Stomach (tissue), 9 donors: ENCODE data around the gene PPP1R12B. TPM values are rescaled to one million over a fixed set of nuclear protein-coding genes. Genes with fewer than 3 reads are reported as not detected.
A peak's percentile ranks its signal among the peaks of the same experiment; 100 is the strongest.
"Not testable (repeated sequence)": the region's sequence is repeated elsewhere in the genome, so short reads cannot be mapped to it uniquely, and the experiment has no call there.

ENCODE experiments used
- DNase-seq, 2 donors: peaks; one replicate each; pipeline versions ENCODE4 v3.0.0 to v3.0.0-alpha.2; 2013 to 2019
- H3K27ac ChIP-seq, 5 donors: fragments of 200-600 bp in 4 of 5; sonication (generic) in 4 of 5; one replicate each; pipeline ENCODE4 v1.5.1; 2013 to 2019; ENCODE audit warnings: mild to moderate bottlenecking in 1 of 5, moderate library complexity in 1 of 5
- H3K27me3 ChIP-seq, 3 donors: fragments of 200-600 bp; sonication (generic); one replicate each; pipeline ENCODE4 v1.5.1; 2017 to 2019; ENCODE audit warnings: mixed run types in 1 of 3
- H3K36me3 ChIP-seq, 4 donors: fragments of 200-600 bp; sonication (generic); 1 replicate in 3 of 4; 2 replicates in 1 of 4; pipeline ENCODE4 v1.5.1; 2016 to 2019
- H3K4me1 ChIP-seq, 4 donors: fragments of 200-600 bp; sonication (generic); one replicate each; pipeline ENCODE4 v1.5.1; 2016 to 2019
- H3K4me3 ChIP-seq, 4 donors: fragments of 200-600 bp; sonication (generic) in 3 of 4; one replicate each; pipeline ENCODE4 v1.5.1; 2016 to 2019; ENCODE audit warnings: mild to moderate bottlenecking in 1 of 4
- H3K9me3 ChIP-seq, 4 donors: fragments of 200-600 bp; sonication (generic); one replicate each; pipeline ENCODE4 v1.5.1; 2016 to 2019
- EP300 ChIP-seq: sonication (generic); formaldehyde crosslinking; IDR thresholded peaks from one replicate; pipeline ENCODE4 v1.6.1; 2017; ENCODE audit warnings: antibody characterized with exemption
- POLR2A ChIP-seq, 4 donors: fragments of 450-650 bp; IDR thresholded peaks; one replicate each; pipeline ENCODE4 v1.6.1; 2016; ENCODE audit warnings: antibody characterized with exemption in 4 of 4, control low read depth in 2 of 4, mild to moderate bottlenecking in 1 of 4, moderate library complexity in 1 of 4
- POLR2AphosphoS5 ChIP-seq, 3 donors: sonication (generic); formaldehyde crosslinking; IDR thresholded peaks; one replicate each; pipeline ENCODE4 v1.6.1; 2016; ENCODE audit warnings: antibody characterized with exemption in 3 of 3
- WGBS, 5 donors: extraction: QIAGEN DNeasy Blood & Tissue Kit in 3 of 5; methylation state at CpG; one replicate each; pipeline versions ENCODE4 v1.1.5 to v1.1.7; 2013 to 2018; 5-methylcytosine and 5-hydroxymethylcytosine counted together
- intact Hi-C: fragments of 100-400 bp; cut with DNase I; formaldehyde crosslinking; loops from one replicate; pipeline ENCODE4 v1.15.1; 2023; ENCODE audit warnings: low total_unique reads
- polyA plus RNA-seq, 3 donors: library from polyadenylated mRNA; stranded (reverse); fragments of 200-250 nt; gene quantifications; one replicate each; pipeline ENCODE4 v1.2.3, GENCODE V29; 2013
- total RNA-seq, 5 donors: library from RNA; depleted of rRNA; stranded (reverse); fragments of >200 nt; gene quantifications; one replicate each; pipeline versions ENCODE4 v1.1.0 to v1.2.3, GENCODE V29; 2014 to 2016
- TF ChIP-seq, protein P1 (sequence below), 7 experiments: fragments of 450-650 bp in 4 of 7; fragments of 200-600 bp in 3 of 7; sonication (generic) in 3 of 7; IDR thresholded peaks; one replicate each; pipeline ENCODE4 v1.5.1; 2016 to 2019; ENCODE audit warnings: antibody characterized with exemption in 7 of 7, control low read depth in 2 of 7, mild to moderate bottlenecking in 1 of 7
- donor health status: healthy with polysubstance abuse.
- donor health status: Bipolar disorder and iron deficiency.
- donor health status: healthy.

Gene PPP1R12B
- total and polyA plus RNA-seq, 8 donors: 9.7 to 352 (median 96.0) TPM

DNA sequence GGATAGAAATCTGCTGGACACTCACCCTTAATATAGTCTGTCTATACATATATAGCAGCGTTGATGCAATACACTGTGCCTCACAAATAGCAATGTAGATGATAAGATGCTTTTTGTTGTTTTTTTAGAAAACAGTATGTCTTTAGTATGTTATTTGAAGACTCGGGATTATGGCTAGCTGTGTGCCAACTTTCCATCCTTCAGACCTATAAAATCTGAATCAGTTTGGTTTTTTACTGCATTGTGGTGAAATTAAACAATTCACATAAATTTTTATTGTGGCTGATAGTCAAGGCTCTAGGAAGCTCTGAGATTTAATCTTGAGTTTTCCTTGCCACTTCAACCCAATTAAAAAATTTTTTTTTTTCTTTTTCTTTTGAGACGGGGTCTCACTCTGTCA is 170.4 kb downstream of the PPP1R12B start:
- peaks cover 6 to 39% (median 23%) of the 10 kb centered on the region in 4 donors for H3K4me1 ChIP-seq
- 86 to 95% (median 90%) methylated on average over 3 of the region's 3 CpGs for WGBS, 5 donors
- H3K27me3 ChIP-seq, intact Hi-C loops, H3K4me3 ChIP-seq, H3K9me3 ChIP-seq, DNase-seq, H3K36me3 ChIP-seq: not testable (repeated sequence)
- H3K27ac ChIP-seq: peak overlapping the region in 4 of 5 donors; percentile 10 to 64 (median 64)

DNA sequence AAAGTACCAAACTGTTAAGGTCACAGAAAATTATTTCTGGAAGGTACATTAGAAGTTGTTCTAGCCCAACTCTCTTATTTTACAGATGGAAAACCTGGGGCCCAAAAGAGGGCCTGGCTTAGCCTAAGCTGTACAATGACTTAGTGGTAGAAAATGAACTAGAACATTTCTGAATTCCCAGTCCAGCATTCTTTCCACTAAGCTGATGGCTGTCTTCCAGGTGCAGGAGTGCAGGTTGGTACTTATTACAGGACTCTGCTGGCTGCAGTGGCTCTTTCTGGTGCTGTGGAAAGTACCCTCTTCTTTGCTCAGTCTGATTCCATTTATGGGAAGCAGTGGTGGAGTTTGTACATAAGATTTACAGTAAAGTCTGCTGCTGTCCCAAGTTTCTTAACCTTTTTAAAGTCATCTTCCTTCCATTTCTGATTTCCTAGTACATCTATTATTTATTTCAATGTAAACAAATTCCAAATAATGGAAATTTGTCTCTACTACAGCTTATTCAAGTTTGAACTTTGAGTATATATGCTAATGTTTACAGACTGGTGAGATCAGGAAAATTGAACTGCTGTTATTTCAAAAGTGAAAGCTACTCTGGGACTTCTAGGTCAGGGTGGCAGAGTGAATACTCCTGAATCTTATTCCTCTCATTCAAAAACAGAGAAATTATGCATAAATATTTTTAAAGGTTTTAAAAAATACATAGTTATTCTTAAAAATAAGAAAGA is 171.8 kb downstream of the PPP1R12B start:
- Histone ChIP-seq H3K27ac (peak overlapping the region in 4 of 5 donors; percentile 41 to 68 (median 58)), H3K4me1 (peaks cover 6 to 39% (median 23%) of the 10 kb centered on the region in 4 donors)
- H3K4me3 ChIP-seq, DNase-seq, H3K36me3 ChIP-seq, intact Hi-C loops, H3K9me3 ChIP-seq, H3K27me3 ChIP-seq: not testable (repeated sequence)

DNA sequence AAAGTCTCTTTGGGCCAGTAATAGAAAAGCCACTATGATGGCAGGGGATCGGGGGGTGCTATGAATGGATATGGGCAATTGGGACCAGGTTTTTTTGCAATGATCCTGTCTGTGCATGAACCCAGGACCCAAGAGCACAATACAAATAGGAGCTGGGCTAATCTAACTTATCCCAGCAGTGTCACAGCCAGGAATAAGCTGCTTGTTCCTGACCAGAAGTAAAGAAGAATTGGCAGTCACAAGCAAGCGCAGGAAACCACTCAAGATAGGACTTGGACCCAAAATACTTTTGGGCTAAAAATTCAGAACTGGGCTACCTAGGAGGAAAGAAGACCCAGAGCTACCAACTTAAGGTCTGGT is 172.3 kb downstream of the PPP1R12B start:
- H3K4me1 ChIP-seq: peaks cover 6 to 39% (median 23%) of the 10 kb centered on the region in 4 donors
- peak overlapping the region in 3 of 5 donors; percentile 52 to 68 (median 64) for H3K27ac ChIP-seq
- H3K36me3 ChIP-seq, H3K4me3 ChIP-seq, H3K9me3 ChIP-seq, intact Hi-C loops, DNase-seq, H3K27me3 ChIP-seq: not testable (repeated sequence)
- WGBS, 5 donors: 88 to 100% (median 97%) methylated on average over 2 of the region's 2 CpGs

DNA sequence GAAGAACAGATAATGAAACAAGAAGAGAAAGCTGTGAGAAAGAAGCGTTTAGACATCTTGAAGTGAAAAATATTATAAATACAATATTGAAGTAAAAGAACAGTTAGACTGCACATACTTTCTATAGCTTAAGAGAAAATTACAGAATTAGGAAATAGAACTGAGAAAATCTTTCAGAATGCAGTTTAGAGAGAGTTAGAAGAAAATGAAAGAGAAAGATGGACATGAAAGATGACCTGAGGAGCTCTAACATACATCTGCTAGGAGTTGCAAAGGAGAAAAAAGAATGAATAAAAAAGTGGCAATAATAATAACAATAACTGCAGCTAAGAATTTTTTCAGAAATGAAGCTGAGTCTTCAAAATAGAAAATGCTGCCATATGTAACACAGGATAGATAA is 173.0 kb downstream of the PPP1R12B start:
- DNase-seq, H3K36me3 ChIP-seq, H3K27ac ChIP-seq, H3K9me3 ChIP-seq, H3K27me3 ChIP-seq, H3K4me3 ChIP-seq, intact Hi-C loops: not testable (repeated sequence)
- H3K4me1 ChIP-seq: peaks cover 6 to 35% (median 23%) of the 10 kb centered on the region in 4 donors
- WGBS, 5 donors: 94 to 100% (median 96%) methylated on average over 1 of the region's 1 CpG

DNA sequence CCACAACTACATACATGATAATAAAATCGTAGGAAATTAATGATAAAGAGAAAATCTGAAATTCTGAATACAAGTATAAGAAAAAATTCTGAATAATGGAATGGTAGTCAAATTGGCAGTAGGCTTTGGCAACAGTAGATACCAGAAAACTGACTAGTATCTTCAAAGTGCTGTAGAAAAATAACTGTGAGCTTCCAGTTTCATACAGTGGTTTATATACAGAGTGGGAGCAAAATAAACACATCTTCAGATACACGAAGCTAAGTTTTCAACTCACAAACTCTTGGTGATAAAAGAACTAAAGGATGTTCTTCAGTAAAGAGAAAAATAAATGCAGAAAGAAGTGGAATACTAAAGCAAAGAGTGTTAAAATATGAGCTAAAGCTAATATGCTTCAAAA is 173.4 kb downstream of the PPP1R12B start:
- DNase-seq: no peak
- peaks cover 6 to 33% (median 23%) of the 10 kb centered on the region in 4 donors for H3K4me1 ChIP-seq
- H3K9me3 ChIP-seq: no peaks in the 10 kb centered on the region
- TF ChIP-seq POLR2A (IDR thresholded peaks at IDR 0.05) (no peak), EP300 (no peak), POLR2AphosphoS5 (IDR thresholded peaks at IDR 0.05) (no peak)
- TF ChIP-seq, protein P1, sequence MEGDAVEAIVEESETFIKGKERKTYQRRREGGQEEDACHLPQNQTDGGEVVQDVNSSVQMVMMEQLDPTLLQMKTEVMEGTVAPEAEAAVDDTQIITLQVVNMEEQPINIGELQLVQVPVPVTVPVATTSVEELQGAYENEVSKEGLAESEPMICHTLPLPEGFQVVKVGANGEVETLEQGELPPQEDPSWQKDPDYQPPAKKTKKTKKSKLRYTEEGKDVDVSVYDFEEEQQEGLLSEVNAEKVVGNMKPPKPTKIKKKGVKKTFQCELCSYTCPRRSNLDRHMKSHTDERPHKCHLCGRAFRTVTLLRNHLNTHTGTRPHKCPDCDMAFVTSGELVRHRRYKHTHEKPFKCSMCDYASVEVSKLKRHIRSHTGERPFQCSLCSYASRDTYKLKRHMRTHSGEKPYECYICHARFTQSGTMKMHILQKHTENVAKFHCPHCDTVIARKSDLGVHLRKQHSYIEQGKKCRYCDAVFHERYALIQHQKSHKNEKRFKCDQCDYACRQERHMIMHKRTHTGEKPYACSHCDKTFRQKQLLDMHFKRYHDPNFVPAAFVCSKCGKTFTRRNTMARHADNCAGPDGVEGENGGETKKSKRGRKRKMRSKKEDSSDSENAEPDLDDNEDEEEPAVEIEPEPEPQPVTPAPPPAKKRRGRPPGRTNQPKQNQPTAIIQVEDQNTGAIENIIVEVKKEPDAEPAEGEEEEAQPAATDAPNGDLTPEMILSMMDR (IDR thresholded peaks at IDR 0.05): no peak
- WGBS, 5 donors: 64 to 79% (median 74%) methylated on average over 2 of the region's 2 CpGs
- H3K36me3 ChIP-seq: peaks cover 0 to 3% (median 0%) of the 10 kb centered on the region in 4 donors
- H3K27me3 ChIP-seq: no peaks in the 10 kb centered on the region
- H3K27ac ChIP-seq: no peak overlapping the region
- H3K4me3 ChIP-seq: no peak overlapping the region
- intact Hi-C loops: no loop called here

DNA sequence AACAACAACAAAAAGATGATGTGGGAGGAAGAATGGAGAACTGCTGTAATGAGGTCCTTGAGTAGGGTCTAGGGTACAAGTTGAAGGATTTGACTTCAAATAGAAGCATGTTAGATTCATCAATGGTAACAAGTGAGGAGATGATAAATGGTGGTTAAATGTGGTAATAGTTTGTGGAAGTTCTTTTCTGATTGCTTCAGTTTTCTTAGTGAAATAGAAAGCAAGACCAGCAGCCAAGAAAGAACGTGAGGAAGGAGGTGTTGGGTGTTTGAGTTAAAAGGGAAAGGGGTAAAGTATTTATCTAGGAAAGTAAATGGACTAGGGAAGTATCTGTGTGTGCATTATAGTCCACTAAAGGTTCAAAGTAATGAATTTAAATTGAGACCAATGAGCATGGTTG is 177.6 kb downstream of the PPP1R12B start:
- H3K4me3 ChIP-seq, intact Hi-C loops, DNase-seq, H3K36me3 ChIP-seq, H3K4me1 ChIP-seq, H3K9me3 ChIP-seq, H3K27ac ChIP-seq, H3K27me3 ChIP-seq: not testable (repeated sequence)
- 17 to 48% (median 38%) methylated on average over 1 of the region's 1 CpG for WGBS, 5 donors

DNA sequence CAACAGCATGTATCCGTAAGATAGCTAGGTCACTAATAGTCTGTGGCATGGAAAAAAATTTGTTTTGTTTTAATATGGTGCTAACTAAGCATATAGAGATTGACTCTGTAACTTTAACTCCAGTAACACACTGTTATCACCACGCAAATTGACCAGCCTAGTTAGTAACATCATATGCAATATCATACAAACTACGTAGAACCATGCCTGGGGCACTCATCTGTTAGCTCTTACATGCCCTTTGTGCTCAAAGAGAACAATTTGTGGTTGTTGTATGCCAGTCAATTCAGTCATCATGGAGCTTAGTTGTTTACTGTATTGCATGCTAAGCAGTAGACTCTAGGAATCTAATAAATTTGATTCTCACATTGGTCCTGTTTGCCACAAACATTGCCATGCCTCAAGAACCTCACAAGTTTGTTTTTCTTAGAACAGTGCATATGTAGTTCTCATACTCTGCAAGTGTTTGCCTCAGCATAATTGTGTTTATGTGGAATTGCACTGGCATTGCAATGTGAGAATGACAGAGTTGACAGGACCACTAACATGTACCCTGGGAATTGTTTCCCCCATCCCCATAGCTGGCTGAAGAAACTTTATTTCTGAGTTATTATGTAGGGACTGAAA is 179.7 kb downstream of the PPP1R12B start:
- H3K9me3 ChIP-seq, H3K27ac ChIP-seq, intact Hi-C loops, H3K4me3 ChIP-seq, DNase-seq, H3K36me3 ChIP-seq, H3K27me3 ChIP-seq: not testable (repeated sequence)
- 82 to 94% (median 91%) methylated on average over 3 of the region's 3 CpGs for WGBS, 5 donors
- peaks cover 0 to 14% (median 0%) of the 10 kb centered on the region in 4 donors for H3K4me1 ChIP-seq

DNA sequence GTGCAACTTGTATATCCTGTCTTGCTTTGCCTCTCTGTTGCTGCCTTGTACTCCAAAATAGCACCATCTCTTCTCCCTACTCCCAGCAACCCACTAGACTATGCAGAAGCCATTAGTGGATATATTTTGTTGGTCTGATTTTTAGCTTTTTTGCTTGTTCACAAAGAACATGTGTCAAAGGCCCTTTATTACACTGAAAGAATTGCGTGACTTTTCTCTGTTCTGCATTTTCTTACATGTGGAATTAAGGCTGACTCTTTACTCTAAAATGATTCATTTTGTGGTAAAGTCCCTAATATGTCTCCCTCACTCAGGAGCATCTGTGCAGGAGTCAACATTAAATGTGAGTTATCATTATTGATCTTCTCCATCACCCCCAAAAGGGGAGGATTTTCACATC is 182.2 kb downstream of the PPP1R12B start:
- intact Hi-C loops, DNase-seq, H3K9me3 ChIP-seq, H3K27ac ChIP-seq, H3K27me3 ChIP-seq, H3K36me3 ChIP-seq, H3K4me3 ChIP-seq: not testable (repeated sequence)
- WGBS, 5 donors: 81 to 96% (median 93%) methylated on average over 1 of the region's 1 CpG
- H3K4me1 ChIP-seq: peaks cover 0 to 13% (median 0%) of the 10 kb centered on the region in 4 donors
